NCI-H345 treated with DMSO at 0.1 percent for 48 hours (cell line): ENCODE results near the gene DNAJC25.
"Not testable (repeated sequence)": the region's sequence is repeated elsewhere in the genome, so short reads cannot be mapped to it uniquely, and the experiment has no call there.

Source experiments
- DNase-seq: peaks from one replicate; lab custom pipeline; 2025; ENCODE audit not compliant: unreplicated experiment; lab: John Stamatoyannopoulos, UW

The DNAJC25 gene

DNA sequence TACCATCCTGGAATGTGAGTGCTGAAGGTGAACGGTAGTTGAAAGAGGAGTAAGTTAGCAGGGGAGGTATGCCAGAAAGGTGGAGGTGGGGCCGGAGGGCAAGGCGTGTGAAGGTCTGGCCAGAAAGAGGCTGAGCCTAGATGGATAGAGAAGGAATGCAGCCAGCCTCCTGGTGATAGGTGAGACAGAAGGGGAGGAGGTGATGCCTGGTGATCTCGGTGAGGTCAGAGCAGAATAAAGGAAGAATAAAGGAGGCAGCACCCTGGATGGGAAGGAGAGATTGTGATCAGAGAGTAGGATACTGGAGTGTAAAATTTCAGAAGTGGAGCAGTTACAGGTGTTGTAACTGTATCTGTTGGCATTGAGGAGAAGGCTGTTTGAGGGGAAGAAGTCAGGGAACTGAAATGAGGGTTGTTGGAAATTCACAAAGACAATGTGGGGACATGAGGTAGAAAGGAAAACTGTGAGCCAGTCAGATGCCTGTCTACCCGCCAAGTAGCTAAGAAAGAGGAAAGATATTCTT lies 32.2 kb downstream of the DNAJC25 start:
- DNase-seq, result no peak

DNA sequence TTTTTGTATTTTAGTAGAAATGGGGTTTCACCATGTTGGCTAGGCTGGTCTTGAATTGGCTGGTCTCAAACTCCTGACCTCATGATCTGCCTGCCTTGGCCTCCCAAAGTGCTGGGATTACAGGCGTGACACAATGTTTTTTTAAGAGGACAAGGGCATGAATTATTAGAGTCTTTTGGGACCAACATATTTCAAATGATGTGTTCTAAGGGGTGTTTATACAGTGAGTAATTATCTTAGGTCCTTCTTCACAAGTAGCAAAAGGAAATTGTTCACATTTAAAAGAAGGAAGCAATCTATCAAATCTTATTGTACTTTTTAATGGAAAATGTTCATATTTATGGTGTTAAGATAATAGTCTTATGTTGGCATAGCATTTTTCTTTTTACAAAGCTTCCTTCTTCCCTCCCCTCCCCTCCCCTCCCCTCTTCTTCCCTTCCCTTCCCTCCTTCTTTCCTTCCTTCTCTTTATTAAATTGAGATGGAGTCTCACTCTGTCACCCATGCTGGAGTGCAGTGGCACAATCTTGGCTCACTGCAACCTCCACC lies 37.0 kb downstream of the DNAJC25 start:
- no peak for DNase-seq

DNA sequence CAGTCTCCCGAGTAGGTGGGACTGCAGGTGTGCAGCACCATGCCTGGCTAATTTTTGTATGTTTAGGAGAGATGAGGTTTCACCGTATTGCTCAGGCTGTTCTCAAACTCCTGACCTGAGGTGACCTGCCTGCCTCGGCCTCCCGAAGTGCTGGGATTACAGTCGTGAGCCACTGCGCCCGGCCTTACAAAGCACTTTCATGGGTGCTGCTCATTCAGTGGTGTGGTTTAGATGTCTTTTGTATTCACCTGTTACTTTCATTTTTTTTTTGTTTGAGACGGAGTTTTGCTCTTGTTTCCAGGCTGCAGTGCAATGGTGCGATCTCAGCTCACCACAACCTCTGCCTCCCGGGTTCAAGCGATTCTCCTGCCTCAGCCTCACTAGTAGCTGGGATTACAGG lies 37.5 kb downstream of the DNAJC25 start:
- DNase-seq, result not testable (repeated sequence)

DNA sequence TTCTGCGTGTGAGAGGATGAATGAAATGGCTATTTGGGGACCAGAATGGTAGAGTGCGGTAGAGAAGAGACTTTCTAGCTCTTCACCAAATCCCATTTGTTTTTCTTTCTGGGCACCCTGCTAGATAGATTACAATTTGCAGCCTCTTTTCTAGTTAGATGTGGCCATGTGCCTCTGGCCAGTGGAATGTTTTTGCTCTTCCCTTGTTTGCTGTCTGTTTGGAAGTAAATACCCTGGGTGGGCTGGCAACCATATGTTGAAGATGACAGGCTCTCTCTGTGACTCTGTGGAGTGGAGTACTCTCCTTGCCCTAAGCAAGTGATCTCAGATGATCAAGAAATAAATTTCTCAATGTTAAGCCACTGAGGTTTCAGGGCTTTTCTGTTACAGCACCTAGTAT lies 43.2 kb downstream of the DNAJC25 start:
- DNase-seq, result no peak

DNA sequence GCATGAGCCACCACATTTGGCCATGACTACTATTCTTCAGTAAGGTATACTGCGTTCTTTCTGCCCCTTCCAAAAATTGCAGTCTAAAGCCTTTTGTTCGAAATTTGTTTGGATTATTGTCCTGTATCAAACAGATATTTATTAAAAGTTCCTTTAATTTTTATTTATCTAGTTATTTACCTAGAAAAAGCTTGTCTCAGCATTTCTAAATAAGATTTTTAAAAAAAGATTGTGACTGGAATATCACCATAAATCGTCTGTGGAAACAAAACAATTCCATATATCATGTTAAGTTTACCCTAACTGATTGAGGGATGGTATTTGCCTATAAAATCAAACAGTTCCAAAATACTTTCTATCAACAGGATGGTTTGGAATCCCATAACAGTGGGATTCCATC lies 45.0 kb downstream of the DNAJC25 start:
- no peak for DNase-seq

DNA sequence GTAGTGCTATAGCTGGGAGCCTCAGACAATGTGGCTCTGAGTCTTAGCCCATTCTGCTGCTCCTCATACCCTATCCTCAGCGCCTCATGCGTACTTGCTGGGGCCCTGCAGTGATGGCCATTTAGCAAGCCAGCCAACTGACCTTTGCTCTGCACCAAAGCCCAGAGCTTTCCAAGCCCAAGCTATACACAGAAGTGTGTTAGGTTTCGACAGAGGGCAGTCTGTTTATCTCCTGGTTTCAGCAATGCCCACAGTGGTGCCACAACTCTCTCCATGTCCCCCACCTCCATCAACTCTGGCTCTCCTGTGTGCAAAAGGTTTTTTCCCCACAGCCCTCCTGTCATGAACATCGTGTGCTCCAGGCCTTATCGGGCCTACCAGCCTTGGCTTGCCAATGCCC lies 47.2 kb downstream of the DNAJC25 start:
- no peak for DNase-seq

DNA sequence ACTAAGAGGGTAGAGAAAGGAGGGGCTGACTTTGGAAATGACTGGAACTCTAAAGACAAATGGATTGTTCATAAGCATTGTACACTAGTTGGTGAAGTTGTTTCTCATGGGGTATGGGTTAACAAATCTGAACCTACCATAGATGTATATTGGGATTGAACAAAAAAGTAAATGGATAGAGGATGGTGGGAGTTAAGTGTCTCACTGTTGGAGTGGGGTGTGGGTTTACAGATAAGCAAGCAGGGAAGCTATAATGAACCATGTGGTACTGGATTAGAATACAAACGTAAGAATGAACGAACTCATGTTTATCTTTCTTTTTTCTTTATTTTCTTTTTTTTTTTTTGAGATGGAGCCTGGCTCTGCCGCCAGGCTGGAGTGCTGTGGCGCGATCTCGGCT lies 48.1 kb downstream of the DNAJC25 start:
- DNase-seq, result no peak

DNA sequence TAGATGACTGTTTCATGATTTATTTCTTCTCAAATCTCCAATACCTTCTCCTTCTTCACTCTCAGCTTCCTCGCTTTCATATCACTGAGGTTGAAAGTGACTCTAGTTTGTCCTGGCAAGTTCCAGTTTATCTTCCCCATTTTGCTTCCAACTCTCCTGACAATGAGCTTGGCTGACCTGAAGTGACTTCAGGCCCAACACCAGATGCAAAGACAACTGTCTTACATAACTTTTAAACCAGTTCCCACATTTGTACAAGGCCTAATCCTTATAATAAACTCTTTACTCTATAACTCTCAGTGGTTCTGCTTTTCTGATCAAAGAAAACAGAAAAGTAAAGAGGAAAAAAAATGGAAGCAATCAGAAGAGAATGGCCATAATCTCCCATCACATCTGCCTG lies 52.3 kb downstream of the DNAJC25 start:
- no peak for DNase-seq

DNA sequence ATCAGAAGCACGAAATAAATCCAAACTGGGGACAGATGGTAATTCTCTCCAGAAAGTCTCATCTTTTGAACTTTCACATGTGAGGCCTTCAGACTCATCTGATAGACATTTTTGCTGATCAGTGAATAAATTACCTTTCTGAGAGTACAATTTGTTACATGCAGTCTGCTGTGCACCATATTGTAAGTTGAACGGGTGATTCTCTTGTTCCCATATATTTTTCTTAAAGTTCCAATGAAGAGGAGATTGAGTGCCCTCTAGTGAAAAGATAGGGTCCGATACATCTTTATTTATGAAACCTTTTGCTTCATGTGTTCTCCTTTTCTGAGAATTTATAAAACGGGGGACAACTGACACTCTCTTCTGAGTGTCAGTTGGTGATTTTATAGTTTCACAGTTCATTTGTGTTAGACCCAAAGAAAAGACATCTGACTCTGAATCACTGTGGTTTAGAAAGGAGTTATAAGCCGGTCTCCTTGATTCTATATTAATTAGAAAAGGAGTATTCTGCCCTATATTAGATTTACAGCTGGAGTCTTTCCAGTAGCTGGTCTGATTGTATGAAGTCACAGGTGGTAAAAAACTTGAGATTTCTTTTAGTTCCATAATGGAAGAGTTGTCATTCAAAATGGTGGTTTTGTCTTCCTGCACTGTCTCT lies 60.7 kb downstream of the DNAJC25 start:
- peak; percentile 6 for DNase-seq

DNA sequence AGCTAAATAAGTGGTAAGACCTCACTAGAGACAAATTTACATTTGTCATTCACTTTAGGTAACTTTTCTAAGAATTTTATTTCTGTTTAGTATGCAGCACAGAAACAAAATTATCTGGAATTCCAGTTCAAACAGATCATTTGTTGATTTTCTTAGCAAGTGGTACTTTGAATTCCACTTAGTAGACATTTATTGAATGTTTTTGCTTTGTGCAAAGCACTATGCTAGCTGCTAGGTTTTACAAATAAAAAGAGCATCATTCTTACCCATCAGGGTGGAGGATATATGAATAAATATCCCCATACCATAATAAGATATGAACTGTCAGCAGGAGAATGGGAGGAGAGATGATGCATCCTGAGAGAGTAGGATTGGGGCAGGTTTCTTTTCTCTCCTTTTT lies 65.7 kb downstream of the DNAJC25 start:
- DNase-seq, result no peak

DNA sequence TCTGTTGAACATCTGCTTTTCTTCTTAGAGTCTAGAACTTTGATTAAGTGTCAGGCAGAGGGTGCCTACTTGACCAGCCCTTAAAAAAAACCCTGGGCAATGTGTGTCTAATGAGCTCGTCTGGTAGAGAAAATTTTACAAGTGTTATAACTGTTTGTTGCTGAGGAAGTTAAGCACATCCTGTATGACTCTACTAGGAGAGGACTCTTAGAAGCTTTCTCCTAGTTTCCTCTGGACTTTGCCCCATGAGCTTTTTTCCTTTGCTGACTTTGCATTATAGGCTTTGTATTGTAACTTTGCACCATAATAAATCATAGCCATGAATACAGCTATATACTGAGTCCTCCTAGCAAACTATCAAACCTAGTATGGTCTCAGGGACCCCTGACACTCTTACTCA lies 69.6 kb downstream of the DNAJC25 start:
- no peak for DNase-seq
